Bronchial epithelial cell (primary cell): ENCODE measurements around the gene RBPMS2. TPM values are rescaled to one million over a fixed set of nuclear protein-coding genes. Genes with fewer than 3 reads are reported as not detected.
A peak's percentile ranks its signal among the peaks of the same experiment; 100 is the strongest.

Experiments used
- DNase-seq: peaks from one replicate; pipeline ENCODE4 v3.0.0-alpha.2; 2010; ENCODE audit warnings: low read depth
- FAIRE-seq: peaks from 2 replicates; lab custom pipeline; 2011; peaks lifted over from hg19 to GRCh38; lab: Jason Lieb, UNC
- H3K27me3 ChIP-seq: 2 replicates; pipeline ENCODE4 v1.5.1; 2011; ENCODE audit warnings: low read length; ENCODE audit not compliant: control insufficient read depth, insufficient read depth
- H3K36me3 ChIP-seq: 2 replicates; pipeline ENCODE4 v1.5.1; 2011; ENCODE audit warnings: low read length; ENCODE audit not compliant: control insufficient read depth, insufficient read depth
- H3K4me3 ChIP-seq: 2 replicates; pipeline ENCODE4 v1.5.1; 2011; ENCODE audit warnings: mild to moderate bottlenecking, low read depth, low read length, control low read depth
- CTCF ChIP-seq: IDR thresholded peaks from 2 replicates; pipeline ENCODE4 v1.5.1; 2011; ENCODE audit warnings: mild to moderate bottlenecking, moderate library complexity, low read length, control low read depth, inconsistent platforms; ENCODE audit not compliant: insufficient read depth, severe bottlenecking
- total RNA-seq: library from RNA; depleted of rRNA; stranded (reverse); fragments of >200 nt; gene quantifications from 2 replicates; pipeline ENCODE4 v1.2.1, GENCODE V29; 2014

The RBPMS2 gene
- total RNA-seq, 1 donor from 2014 or later, result not detected

GRCh38 chr15:64738226-64739095, 36.9 kb downstream of the RBPMS2 start:
- TF ChIP-seq CTCF, result no peak
- FAIRE-seq, result no peak

GRCh38 chr15:64732156-64732860, 43.1 kb downstream of the RBPMS2 start:
- Histone ChIP-seq H3K4me3 (no peak overlapping the region), H3K36me3 (no peaks in the 10 kb centered on the region), H3K27me3 (no peaks in the 10 kb centered on the region)
- FAIRE-seq (no peak), DNase-seq (no peak)
- TF ChIP-seq CTCF, result no peak

More at GRCh38 chr15:64738226-64739095, 36.9 kb downstream of the RBPMS2 start:
- no peak for DNase-seq
- Histone ChIP-seq H3K27me3 (no peaks in the 10 kb centered on the region), H3K4me3 (no peak overlapping the region), H3K36me3 (no peaks in the 10 kb centered on the region)

- DNase-seq (no peak), FAIRE-seq (no peak)
- no peak for TF ChIP-seq CTCF
- Histone ChIP-seq H3K4me3 (no peak overlapping the region), H3K36me3 (no peaks in the 10 kb centered on the region), H3K27me3 (no peaks in the 10 kb centered on the region)
Observed at GRCh38 chr15:64731805-64732151, 43.6 kb downstream of the RBPMS2 start.

GRCh38 chr15:64731012-64731804, 44.2 kb downstream of the RBPMS2 start:
- Histone ChIP-seq H3K36me3 (no peaks in the 10 kb centered on the region), H3K4me3 (no peak overlapping the region), H3K27me3 (no peaks in the 10 kb centered on the region)
- peak; percentile 66 for DNase-seq
- no peak for FAIRE-seq
- TF ChIP-seq CTCF, result peak; percentile 90

- Histone ChIP-seq H3K36me3 (no peaks in the 10 kb centered on the region), H3K27me3 (no peaks in the 10 kb centered on the region), H3K4me3 (no peak overlapping the region)
- FAIRE-seq (no peak), DNase-seq (no peak)
- TF ChIP-seq CTCF, result no peak
Observed at GRCh38 chr15:64730151-64730550, 45.2 kb downstream of the RBPMS2 start.
